ENCODE measurements around the gene COPS9.
A peak's percentile ranks its signal among the peaks of the same experiment; 100 is the strongest.

The COPS9 gene

GRCh38 chr2:240147382-240147781 is 11.3 kb upstream of the COPS9 start:
- no peak for DNase-seq

- DNase-seq = no peak
Observed at GRCh38 chr2:240146627-240147278, 10.6 kb upstream of the COPS9 start.

GRCh38 chr2:240146141-240146561 is 10.0 kb upstream of the COPS9 start:
- DNase-seq = no peak

GRCh38 chr2:240145461-240145860 is 9.4 kb upstream of the COPS9 start:
- DNase-seq = no peak

GRCh38 chr2:240144649-240145261 is 8.7 kb upstream of the COPS9 start:
- no peak for DNase-seq

GRCh38 chr2:240143801-240144648 is 7.9 kb upstream of the COPS9 start:
- DNase-seq = peak; percentile 10 to 19

- no peak for DNase-seq
Observed at GRCh38 chr2:240143276-240143675, 7.2 kb upstream of the COPS9 start.

GRCh38 chr2:240142859-240143258 is 6.8 kb upstream of the COPS9 start:
- no peak for DNase-seq

GRCh38 chr2:240142256-240142775 is 6.2 kb upstream of the COPS9 start:
- no peak for DNase-seq

- DNase-seq = no peak
Observed at GRCh38 chr2:240141736-240142135, 5.6 kb upstream of the COPS9 start.

- no peak for DNase-seq
Observed at GRCh38 chr2:240140920-240141319, 4.8 kb upstream of the COPS9 start.

- DNase-seq = no peak
Observed at GRCh38 chr2:240140511-240140910, 4.4 kb upstream of the COPS9 start, which contains the start of gene OTOS. OTOS (minus strand) TSS chr2:240140658; CDS start chr2:240140326, 332 bp downstream.

GRCh38 chr2:240139666-240140393 is 3.7 kb upstream of the COPS9 start:
- DNase-seq = no peak

- no peak for DNase-seq
Observed at GRCh38 chr2:240139011-240139441, 2.9 kb upstream of the COPS9 start.

GRCh38 chr2:240138254-240138984 is 2.3 kb upstream of the COPS9 start:
- DNase-seq = no peak

GRCh38 chr2:240137596-240138253 is 1.6 kb upstream of the COPS9 start:
- DNase-seq = no peak

- DNase-seq = no peak
Observed at GRCh38 chr2:240136671-240137292, 677 bp upstream of the COPS9 start.

- DNase-seq = no peak
Observed at GRCh38 chr2:240135706-240136012, 446 bp downstream of the COPS9 start.

GRCh38 chr2:240134956-240135520 is 1.1 kb downstream of the COPS9 start:
- DNase-seq = no peak

- DNase-seq = no peak
Observed at GRCh38 chr2:240134466-240134865, 1.6 kb downstream of the COPS9 start.

GRCh38 chr2:240133401-240133800 is 2.7 kb downstream of the COPS9 start:
- DNase-seq = no peak
